ENCODE measurements around the gene SLC12A6.

The SLC12A6 gene

GRCh38 chr15:34271493-34271892 lies 66.1 kb downstream of the SLC12A6 start:
- no peak for TF ChIP-seq CTCF (IDR thresholded peaks at IDR 0.05; ENCODE audit: unreplicated experiment in 3 of 3)
- no peaks in the 10 kb centered on the region for H3K4me1 Mint-ChIP-seq
- no peak overlapping the region for H3K27ac Mint-ChIP-seq
- no peak overlapping the region for H3K4me3 Mint-ChIP-seq
- no peaks in the 10 kb centered on the region for H3K27me3 Mint-ChIP-seq (ENCODE audit: low read depth)
- no peaks in the 10 kb centered on the region for H3K9me3 Mint-ChIP-seq
- no peaks in the 10 kb centered on the region for H3K36me3 Mint-ChIP-seq (ENCODE audit: low read depth)

- Mint-ChIP-seq H3K4me1 (no peaks in the 10 kb centered on the region), H3K27ac (no peak overlapping the region), H3K27me3 (ENCODE audit: low read depth) (no peaks in the 10 kb centered on the region), H3K36me3 (ENCODE audit: low read depth) (no peaks in the 10 kb centered on the region), H3K9me3 (no peaks in the 10 kb centered on the region), H3K4me3 (no peak overlapping the region)
- TF ChIP-seq CTCF (IDR thresholded peaks at IDR 0.05; ENCODE audit: unreplicated experiment in 3 of 3): no peak
Observed at GRCh38 chr15:34266751-34267150, 70.8 kb downstream of the SLC12A6 start.

- Mint-ChIP-seq H3K4me1 (no peaks in the 10 kb centered on the region), H3K27me3 (ENCODE audit: low read depth) (no peaks in the 10 kb centered on the region), H3K4me3 (no peak overlapping the region), H3K36me3 (ENCODE audit: low read depth) (no peaks in the 10 kb centered on the region), H3K27ac (no peak overlapping the region), H3K9me3 (no peaks in the 10 kb centered on the region)
- TF ChIP-seq CTCF (IDR thresholded peaks at IDR 0.05; ENCODE audit: unreplicated experiment in 3 of 3): no peak
Observed at GRCh38 chr15:34264076-34264475, 73.5 kb downstream of the SLC12A6 start.

GRCh38 chr15:34262362-34262761 lies 75.2 kb downstream of the SLC12A6 start:
- no peak overlapping the region for H3K4me3 Mint-ChIP-seq
- H3K27ac Mint-ChIP-seq: no peak overlapping the region
- H3K4me1 Mint-ChIP-seq: no peaks in the 10 kb centered on the region
- no peak for TF ChIP-seq CTCF (IDR thresholded peaks at IDR 0.05; ENCODE audit: unreplicated experiment in 3 of 3)
- no peaks in the 10 kb centered on the region for H3K27me3 Mint-ChIP-seq (ENCODE audit: low read depth)
- H3K36me3 Mint-ChIP-seq (ENCODE audit: low read depth): peaks cover 4% of the 10 kb centered on the region
- no peaks in the 10 kb centered on the region for H3K9me3 Mint-ChIP-seq

GRCh38 chr15:34259566-34259965 lies 78.0 kb downstream of the SLC12A6 start:
- Mint-ChIP-seq H3K27ac (no peak overlapping the region), H3K9me3 (no peaks in the 10 kb centered on the region), H3K4me3 (no peak overlapping the region), H3K27me3 (ENCODE audit: low read depth) (no peaks in the 10 kb centered on the region), H3K4me1 (no peaks in the 10 kb centered on the region), H3K36me3 (ENCODE audit: low read depth) (peaks cover 11% of the 10 kb centered on the region)
- no peak for TF ChIP-seq CTCF (IDR thresholded peaks at IDR 0.05; ENCODE audit: unreplicated experiment in 3 of 3)

GRCh38 chr15:34258151-34258550 lies 79.4 kb downstream of the SLC12A6 start:
- Mint-ChIP-seq H3K27me3 (ENCODE audit: low read depth) (no peaks in the 10 kb centered on the region), H3K4me1 (no peaks in the 10 kb centered on the region), H3K27ac (no peak overlapping the region), H3K9me3 (no peaks in the 10 kb centered on the region), H3K36me3 (ENCODE audit: low read depth) (peaks cover 21% of the 10 kb centered on the region), H3K4me3 (no peak overlapping the region)
- TF ChIP-seq CTCF (IDR thresholded peaks at IDR 0.05; ENCODE audit: unreplicated experiment in 3 of 3): no peak
